Fibroblast of lung (primary cell): Measurements from ENCODE around the gene OCA2. TPM values are rescaled to one million over a fixed set of nuclear protein-coding genes. Genes with fewer than 3 reads are reported as not detected.

Experiments used
- DNase-seq, 2 donors: peaks; one replicate each; pipeline versions ENCODE4 v3.0.0 to v3.0.0-alpha.2; 2010; ENCODE audit warnings: low read depth in 2 of 2
- H2AFZ ChIP-seq: 2 replicates; pipeline ENCODE4 v1.5.1; 2012; ENCODE audit warnings: low read length, control low read depth, inconsistent platforms
- H3K27ac ChIP-seq: 2 replicates; pipeline ENCODE4 v1.5.1; 2011; ENCODE audit warnings: low read length, control low read depth; ENCODE audit not compliant: insufficient read depth
- H3K27me3 ChIP-seq: 2 replicates; pipeline ENCODE4 v1.5.1; 2011; ENCODE audit warnings: mild to moderate bottlenecking, low read length; ENCODE audit not compliant: control insufficient read depth, insufficient read depth
- H3K36me3 ChIP-seq: 2 replicates; pipeline ENCODE4 v1.5.1; 2011; ENCODE audit warnings: low read length; ENCODE audit not compliant: control insufficient read depth, insufficient read depth
- H3K4me1 ChIP-seq: 2 replicates; pipeline ENCODE4 v1.5.1; 2011; ENCODE audit warnings: low read length; ENCODE audit not compliant: control insufficient read depth, insufficient read depth; ENCODE audit errors: extremely low read depth
- H3K4me2 ChIP-seq: 2 replicates; pipeline ENCODE4 v1.5.1; 2011; ENCODE audit warnings: low read length, control low read depth; ENCODE audit not compliant: insufficient read depth; ENCODE audit errors: extremely low read depth
- H3K4me3 ChIP-seq, 4 experiments: fragments of 200-600 bp in 1 of 4; sonication (generic) in 1 of 4; replicated peaks in 1 of 4; 2 replicates each; pipeline ENCODE4 v1.5.1; 2011 to 2016; ENCODE audit warnings: low read length in 4 of 4, low read depth in 3 of 4, mild to moderate bottlenecking in 3 of 4, control low read depth in 2 of 4, inconsistent platforms in 1 of 4, mixed read lengths in 1 of 4; ENCODE audit not compliant: insufficient read depth in 1 of 4; ENCODE audit errors: control extremely low read depth in 1 of 4
- H3K79me2 ChIP-seq: 2 replicates; pipeline ENCODE4 v1.5.1; 2012; ENCODE audit warnings: mild to moderate bottlenecking, low read length, inconsistent platforms; ENCODE audit not compliant: control insufficient read depth, insufficient read depth
- H3K9ac ChIP-seq: 2 replicates; pipeline ENCODE4 v1.5.1; 2011; ENCODE audit warnings: mild to moderate bottlenecking, low read length, control low read depth; ENCODE audit not compliant: insufficient read depth
- H3K9me3 ChIP-seq: 2 replicates; pipeline ENCODE4 v1.5.1; 2012; ENCODE audit warnings: low read depth, low read length; ENCODE audit not compliant: control insufficient read depth, insufficient read depth
- H4K20me1 ChIP-seq: 2 replicates; pipeline ENCODE4 v1.5.1; 2011; ENCODE audit warnings: low read length; ENCODE audit not compliant: control insufficient read depth, insufficient read depth; ENCODE audit errors: extremely low read depth
- EZH2 ChIP-seq: IDR thresholded peaks from 2 replicates; pipeline ENCODE4 v1.5.1; 2012; ENCODE audit warnings: low read length, control low read depth, mild to moderate bottlenecking; ENCODE audit errors: missing control alignments
- polyA plus RNA-seq, 2 donors: library from polyadenylated mRNA; depleted of rRNA in 1 of 2; stranded (reverse) in 1 of 2; unstranded in 1 of 2; fragments of >200 nt; gene quantifications; 2 replicates each; pipeline ENCODE4 v1.2.1, GENCODE V29; 2011 to 2012; ENCODE audit warnings: missing spikeins in 1 of 2
- total RNA-seq: library from RNA; depleted of rRNA; stranded (reverse); fragments of >200 nt; gene quantifications from 2 replicates; pipeline ENCODE4 v1.2.1, GENCODE V29; 2014
- TF ChIP-seq, protein P1 (sequence below), 2 donors: IDR thresholded peaks in 1 of 2; conservative IDR thresholded peaks in 1 of 2; 1 replicate in 1 of 2; 2 replicates in 1 of 2; pipeline ENCODE4 v1.5.1; 2011 to 2012; ENCODE audit warnings: low read length in 2 of 2, control low read depth in 1 of 2, inconsistent platforms in 1 of 2, low read depth in 1 of 2, mild to moderate bottlenecking in 1 of 2

OCA2 gene
- total and polyA plus RNA-seq, 2 donors (not counting 1 experiment from before 2014, with no cell fraction given): not detected

DNA sequence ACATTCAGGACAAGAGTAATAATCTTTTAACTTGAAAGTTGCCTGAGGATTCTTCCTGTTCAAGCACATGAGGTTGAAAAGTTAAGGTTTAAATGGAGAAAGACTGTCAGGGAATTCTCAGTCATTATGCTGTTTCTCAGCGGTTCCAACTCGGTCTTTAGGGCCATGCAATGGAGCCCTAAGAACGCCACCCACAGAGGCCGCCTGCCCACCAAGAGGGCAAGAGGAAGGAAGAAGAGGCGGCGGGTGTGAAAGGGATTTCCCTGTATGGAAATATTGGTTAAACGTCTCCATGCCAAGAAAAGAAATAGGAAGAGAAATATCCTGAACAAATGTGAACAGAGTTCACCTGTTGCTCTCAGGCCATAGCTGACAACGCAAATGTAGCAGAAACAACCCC lies 234.4 kb downstream of the OCA2 start:
- Histone ChIP-seq H3K4me3 (no peak overlapping the region), H3K4me1 (no peaks in the 10 kb centered on the region), H3K79me2 (no peaks in the 10 kb centered on the region), H4K20me1 (no peaks in the 10 kb centered on the region), H3K9me3 (no peaks in the 10 kb centered on the region), H3K4me2 (no peak overlapping the region), H3K36me3 (no peaks in the 10 kb centered on the region), H3K9ac (no peak overlapping the region), H3K27me3 (no peaks in the 10 kb centered on the region), H2AFZ (no peak overlapping the region), H3K27ac (no peak overlapping the region)
- DNase-seq: no peak
- TF ChIP-seq, protein P1, sequence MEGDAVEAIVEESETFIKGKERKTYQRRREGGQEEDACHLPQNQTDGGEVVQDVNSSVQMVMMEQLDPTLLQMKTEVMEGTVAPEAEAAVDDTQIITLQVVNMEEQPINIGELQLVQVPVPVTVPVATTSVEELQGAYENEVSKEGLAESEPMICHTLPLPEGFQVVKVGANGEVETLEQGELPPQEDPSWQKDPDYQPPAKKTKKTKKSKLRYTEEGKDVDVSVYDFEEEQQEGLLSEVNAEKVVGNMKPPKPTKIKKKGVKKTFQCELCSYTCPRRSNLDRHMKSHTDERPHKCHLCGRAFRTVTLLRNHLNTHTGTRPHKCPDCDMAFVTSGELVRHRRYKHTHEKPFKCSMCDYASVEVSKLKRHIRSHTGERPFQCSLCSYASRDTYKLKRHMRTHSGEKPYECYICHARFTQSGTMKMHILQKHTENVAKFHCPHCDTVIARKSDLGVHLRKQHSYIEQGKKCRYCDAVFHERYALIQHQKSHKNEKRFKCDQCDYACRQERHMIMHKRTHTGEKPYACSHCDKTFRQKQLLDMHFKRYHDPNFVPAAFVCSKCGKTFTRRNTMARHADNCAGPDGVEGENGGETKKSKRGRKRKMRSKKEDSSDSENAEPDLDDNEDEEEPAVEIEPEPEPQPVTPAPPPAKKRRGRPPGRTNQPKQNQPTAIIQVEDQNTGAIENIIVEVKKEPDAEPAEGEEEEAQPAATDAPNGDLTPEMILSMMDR (conservative IDR thresholded peaks at IDR 0.05 in 1 of 2, IDR thresholded peaks at IDR 0.05 in 1 of 2; ENCODE audit: low read depth in 1 of 2, low read length in 2 of 2): no peak
- TF ChIP-seq EZH2: no peak

DNA sequence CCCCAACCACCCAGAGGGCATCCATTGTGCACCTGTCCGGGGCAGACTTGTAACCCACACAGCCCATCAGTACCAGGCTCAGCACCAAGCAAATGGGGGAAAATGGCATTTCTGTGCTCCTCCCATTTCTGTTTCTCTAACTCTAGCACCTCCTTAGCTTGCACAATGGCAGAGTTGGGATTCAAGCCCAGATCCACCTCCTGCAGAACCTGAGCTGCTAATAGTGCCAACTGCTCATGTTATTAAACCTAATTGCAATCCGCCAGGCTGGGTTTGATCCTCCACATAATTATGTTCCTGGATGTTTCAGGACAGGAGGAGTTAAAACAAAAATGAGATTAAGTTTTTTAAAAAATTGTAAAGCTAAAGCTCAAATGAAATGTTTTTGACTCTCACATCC lies 235.0 kb downstream of the OCA2 start:
- Histone ChIP-seq H3K9me3 (no peaks in the 10 kb centered on the region), H3K4me3 (no peak overlapping the region), H4K20me1 (no peaks in the 10 kb centered on the region), H3K27me3 (no peaks in the 10 kb centered on the region), H3K4me2 (no peak overlapping the region), H3K27ac (no peak overlapping the region), H3K4me1 (no peaks in the 10 kb centered on the region), H3K79me2 (no peaks in the 10 kb centered on the region), H3K36me3 (no peaks in the 10 kb centered on the region), H2AFZ (no peak overlapping the region), H3K9ac (no peak overlapping the region)
- TF ChIP-seq, protein P1 (conservative IDR thresholded peaks at IDR 0.05 in 1 of 2, IDR thresholded peaks at IDR 0.05 in 1 of 2; ENCODE audit: low read depth in 1 of 2, low read length in 2 of 2): no peak
- TF ChIP-seq EZH2: no peak
- DNase-seq: no peak

GRCh38 chr15:27863000-27863399 lies 236.1 kb downstream of the OCA2 start:
- TF ChIP-seq, protein P1 (conservative IDR thresholded peaks at IDR 0.05 in 1 of 2, IDR thresholded peaks at IDR 0.05 in 1 of 2; ENCODE audit: low read depth in 1 of 2, low read length in 2 of 2): no peak
- H3K4me3 ChIP-seq: no peak overlapping the region
- H3K36me3 ChIP-seq: no peaks in the 10 kb centered on the region
- no peak for DNase-seq
- H3K9me3 ChIP-seq: no peaks in the 10 kb centered on the region
- H3K9ac ChIP-seq: no peak overlapping the region
- H3K79me2 ChIP-seq: no peaks in the 10 kb centered on the region
- no peaks in the 10 kb centered on the region for H3K27me3 ChIP-seq
- no peaks in the 10 kb centered on the region for H4K20me1 ChIP-seq
- H3K4me1 ChIP-seq: no peaks in the 10 kb centered on the region
- no peak overlapping the region for H3K27ac ChIP-seq
- H2AFZ ChIP-seq: no peak overlapping the region
- H3K4me2 ChIP-seq: no peak overlapping the region
